Colon (tissue), 2 donors: ENCODE results near the gene EPHA8.

Source experiments
- FAIRE-seq: peaks from 2 replicates; lab custom pipeline; 2012; peaks lifted over from hg19 to GRCh38; lab: Jason Lieb, UNC
- donor health status: control.
- donor health status: control.

Gene EPHA8

DNA sequence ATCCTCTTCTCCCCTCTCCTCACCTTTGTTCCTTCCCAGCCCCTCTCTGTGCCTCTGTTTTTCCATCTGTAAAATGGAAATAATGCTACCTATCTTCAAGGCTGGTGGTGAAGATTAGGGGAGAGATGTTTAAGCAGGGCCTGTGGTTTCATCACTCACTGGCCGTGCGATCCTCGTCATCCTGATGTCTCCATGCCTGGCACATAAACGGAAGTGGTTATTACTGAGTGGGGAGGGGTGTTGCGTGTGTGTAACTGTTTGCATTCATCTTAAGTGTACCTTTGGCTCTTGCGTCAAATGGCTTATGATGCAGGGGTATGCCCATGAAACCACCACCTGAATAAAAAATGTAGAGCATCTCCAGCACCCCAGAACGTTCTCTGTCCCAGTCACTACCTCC, 56.0 kb downstream of the EPHA8 start:
- no peak for FAIRE-seq

- FAIRE-seq = no peak
Measured at GRCh38 chr1:22619798-22620197, 56.5 kb downstream of the EPHA8 start.

DNA sequence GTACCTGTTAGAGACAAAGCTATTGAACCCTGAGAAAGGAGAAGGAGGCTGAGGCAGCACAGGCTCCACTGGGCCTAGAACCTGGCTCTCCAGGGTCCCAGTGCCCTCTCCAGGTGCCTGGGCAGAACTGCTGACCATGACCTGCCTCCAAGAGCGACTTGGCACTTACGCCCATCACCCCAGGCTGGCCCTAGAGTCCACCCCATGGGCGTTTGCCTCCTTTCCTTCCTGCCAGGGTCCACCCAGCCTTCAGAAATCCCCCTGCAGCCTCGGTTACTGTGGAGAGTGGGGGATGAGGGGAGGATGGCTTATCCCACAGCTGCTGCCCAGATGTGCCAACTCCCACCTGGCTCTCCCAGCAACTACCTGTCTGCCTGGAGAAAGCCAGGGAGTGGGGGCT, 58.5 kb downstream of the EPHA8 start:
- FAIRE-seq = no peak

DNA sequence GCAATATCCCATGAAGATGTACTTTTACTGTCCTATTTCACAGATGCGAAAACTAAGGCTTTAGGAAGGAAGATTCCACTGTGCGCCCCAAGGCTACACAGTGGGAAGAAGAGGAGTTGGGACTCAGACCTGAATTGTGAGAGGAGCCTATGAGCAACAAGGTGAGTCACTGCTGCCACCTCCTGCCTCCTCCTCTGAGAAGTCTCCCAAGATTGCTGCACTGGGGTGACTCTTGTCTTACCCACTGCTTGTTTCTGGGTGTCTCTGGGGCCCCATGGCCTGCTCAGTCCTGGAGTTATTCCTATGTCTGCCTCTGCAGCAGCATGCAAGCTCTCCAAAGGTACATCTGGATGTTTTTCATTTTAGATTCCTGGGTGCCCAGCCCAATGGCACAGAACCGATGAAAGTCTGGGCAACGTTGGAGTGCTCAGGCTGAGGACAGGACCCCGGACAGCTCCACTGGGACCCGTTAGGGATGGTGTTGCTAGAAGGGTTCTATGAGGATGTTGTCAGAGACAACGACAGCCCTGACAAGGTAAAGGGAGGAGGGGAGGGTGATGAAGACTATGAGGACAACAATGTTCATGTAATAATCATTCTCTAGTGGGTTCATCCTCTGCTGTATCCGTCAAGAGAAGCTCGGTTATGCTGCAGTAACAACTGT, 62.1 kb downstream of the EPHA8 start:
- FAIRE-seq = no peak

DNA sequence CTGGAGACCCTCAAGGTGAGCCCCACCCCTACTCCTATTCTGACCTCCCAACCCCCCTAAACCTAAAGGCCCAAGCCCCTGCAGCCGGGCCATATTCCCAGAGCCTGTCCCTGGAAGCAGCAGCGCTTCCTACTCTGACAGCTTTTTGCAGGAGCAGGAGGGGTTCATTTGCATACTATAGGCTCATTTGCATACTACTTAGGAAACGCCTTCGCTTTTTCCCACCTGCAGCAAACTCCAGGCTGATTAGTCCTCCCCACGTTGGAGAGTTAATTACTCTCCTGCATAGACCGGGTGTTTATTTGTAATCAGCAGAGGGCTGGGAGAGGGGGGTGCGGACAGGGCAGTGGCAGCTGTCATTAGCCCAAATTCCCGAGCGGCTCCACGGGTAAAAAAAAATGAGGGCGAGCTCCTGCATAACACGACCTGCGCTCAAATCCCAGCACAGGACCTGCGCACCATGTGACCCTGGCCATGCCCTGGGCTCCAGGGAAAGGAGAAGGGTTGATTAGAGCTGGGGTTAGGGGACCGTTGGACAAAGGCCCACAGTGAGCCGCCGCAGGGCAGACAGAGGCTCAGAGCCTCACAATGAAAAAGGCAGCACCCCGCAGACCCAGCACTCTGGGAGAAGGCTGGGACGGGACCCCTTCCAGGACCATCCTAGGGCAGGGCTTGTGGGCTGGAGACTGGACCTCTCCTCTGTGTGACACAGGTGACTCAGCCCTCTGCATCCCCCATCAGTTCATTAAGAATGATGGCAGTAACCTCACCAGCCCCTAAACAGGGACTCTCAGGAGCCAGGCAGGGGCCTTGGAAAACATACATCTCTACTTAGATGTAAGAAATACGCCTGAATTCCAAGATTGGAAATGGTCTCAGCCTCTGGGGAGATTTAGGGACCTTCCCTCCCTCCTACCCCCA, 63.2 kb downstream of the EPHA8 start:
- no peak for FAIRE-seq

DNA sequence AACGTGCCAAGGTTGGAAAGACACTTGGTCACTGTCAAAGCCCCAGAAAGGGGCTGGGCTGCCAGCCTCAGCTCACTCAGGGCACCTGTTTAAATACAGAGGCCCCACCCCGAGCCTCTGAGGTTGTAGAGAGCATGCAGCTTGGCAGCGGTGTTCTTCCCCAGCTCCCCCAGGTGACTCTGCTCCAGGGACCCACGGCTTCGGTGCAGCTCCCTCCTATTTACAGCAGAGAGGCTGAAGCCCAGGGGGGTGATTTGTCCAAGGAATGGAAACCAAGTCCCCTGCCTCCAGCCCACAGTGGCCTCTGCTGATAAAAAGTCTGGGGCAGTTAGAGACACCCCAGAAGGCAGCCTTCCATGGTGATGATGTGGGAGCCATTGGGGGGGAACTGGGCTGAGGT, 64.0 kb downstream of the EPHA8 start:
- no peak for FAIRE-seq

DNA sequence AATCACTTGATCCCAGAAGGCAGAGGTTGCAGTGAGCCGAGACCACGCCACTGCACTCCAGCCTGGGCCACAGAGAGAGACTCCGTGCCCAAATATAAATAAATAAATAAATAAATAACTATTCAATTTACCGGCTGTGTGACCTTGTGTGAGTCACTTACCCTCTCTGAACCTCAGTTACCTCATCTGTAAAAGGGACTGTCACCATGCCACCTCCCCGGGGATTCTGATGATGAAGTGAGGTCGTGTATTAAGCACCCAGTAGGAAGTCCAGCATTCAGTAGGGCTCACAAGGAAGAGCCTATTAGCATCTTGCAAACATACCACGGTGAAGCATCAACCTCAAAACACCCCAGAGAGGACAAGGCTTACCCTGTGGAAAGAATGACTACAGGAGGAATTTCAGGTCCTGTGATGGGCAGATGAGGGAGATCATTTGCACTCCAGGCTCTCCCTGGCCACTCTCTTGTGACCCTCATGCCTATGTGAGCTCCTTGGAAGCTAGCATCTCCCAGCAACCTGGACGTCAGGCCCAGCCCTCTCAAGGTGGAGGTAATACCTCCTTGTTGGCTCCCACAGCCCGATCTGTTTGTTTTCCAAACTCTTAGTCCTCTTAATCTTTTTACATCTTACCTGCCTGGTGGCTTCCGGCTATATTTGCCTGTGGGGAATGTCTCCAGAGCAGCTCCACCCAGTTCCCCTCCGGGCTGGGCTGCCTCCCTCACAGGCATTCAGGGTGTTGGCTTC, 65.6 kb downstream of the EPHA8 start:
- no peak for FAIRE-seq

DNA sequence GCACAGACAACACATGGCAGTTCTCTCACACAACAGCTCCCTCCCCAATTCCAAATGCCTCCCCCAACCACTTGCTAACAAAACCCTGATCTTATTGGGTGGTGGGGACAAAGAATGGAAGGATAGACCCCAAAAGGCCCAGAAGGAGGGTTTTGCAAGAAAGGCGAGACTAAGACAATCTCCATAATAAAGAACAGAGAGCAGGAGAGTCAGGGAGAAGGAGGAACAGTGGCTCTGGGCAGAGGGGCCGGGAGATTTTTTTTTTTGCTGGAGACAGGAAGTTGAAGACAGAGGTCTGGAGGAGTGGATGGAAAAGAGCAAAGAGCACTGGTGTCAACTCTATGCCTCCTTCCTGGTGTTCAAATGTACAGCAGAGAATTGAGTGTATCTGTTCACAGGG, 66.6 kb downstream of the EPHA8 start:
- no peak for FAIRE-seq

GRCh38 chr1:22633697-22634463, 70.6 kb downstream of the EPHA8 start:
- no peak for FAIRE-seq

GRCh38 chr1:22635436-22635835, 72.1 kb downstream of the EPHA8 start:
- no peak for FAIRE-seq

DNA sequence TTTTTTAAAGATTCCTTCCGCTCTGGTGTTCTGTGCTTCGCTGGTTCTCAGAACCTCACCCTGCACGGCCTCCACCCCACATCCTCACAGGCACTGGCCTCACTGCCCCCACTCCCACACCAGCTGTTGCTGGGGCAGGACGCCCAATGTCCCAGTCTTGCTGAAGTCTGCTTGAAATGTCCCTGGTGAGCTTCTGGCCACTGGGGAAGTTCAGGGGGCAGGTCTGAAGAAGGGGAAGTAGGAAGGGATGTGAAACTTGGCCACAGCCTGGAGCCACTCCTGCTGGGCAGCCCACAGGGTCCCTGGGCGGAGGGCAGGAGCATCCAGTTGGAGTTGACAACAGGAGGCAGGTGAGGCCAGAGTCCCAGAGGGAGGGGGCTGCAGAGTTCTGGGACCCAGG, 73.1 kb downstream of the EPHA8 start, which contains the start of gene C1QA:
TSS of gene C1QA (plus strand) at position 276 of the 400 bp plus-strand sequence. CDS start 989 bp downstream, outside the sequence.
- FAIRE-seq = no peak

DNA sequence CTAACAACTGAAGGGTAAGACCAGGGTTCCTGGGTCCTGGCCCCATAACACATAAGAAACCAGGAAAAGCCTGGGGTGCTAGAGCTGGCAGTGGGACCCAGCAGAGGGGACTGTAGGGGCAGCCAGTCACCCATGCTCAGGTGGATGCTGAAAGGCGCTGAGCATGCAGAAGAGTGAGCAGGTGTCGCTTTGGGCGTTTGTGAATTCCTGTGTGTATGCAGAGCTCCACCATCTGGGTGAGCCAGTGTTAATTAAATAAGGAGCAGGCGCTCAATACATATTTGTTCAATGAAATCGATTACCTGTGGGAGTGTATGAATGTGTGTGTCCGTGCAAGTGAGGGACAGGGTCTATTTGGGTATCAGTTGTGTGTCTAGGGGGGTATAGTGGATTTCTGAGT, 73.6 kb downstream of the EPHA8 start:
- FAIRE-seq = no peak

- FAIRE-seq = no peak
Measured at GRCh38 chr1:22637907-22638445, 74.7 kb downstream of the EPHA8 start.

DNA sequence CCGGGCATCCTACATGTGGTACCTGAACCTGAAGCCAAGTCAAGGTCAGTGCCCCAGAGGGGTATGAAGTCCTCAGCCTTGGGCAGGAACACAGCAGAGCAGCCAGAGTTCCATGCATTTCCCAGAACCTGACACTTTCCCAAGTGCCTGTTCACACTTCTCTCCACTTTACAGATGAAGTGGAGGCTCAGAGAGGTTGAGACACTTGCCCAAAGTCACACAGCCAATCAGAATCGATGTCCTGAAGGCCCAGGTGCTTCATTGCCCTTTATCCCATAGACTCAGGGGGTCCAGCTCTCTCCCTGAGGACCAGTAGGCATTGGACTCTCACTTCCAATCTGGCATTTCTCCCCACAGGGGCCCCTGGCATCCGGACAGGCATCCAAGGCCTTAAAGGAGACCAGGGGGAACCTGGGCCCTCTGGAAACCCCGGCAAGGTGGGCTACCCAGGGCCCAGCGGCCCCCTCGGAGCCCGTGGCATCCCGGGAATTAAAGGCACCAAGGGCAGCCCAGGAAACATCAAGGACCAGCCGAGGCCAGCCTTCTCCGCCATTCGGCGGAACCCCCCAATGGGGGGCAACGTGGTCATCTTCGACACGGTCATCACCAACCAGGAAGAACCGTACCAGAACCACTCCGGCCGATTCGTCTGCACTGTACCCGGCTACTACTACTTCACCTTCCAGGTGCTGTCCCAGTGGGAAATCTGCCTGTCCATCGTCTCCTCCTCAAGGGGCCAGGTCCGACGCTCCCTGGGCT, 75.4 kb downstream of the EPHA8 start:
- FAIRE-seq = no peak

- FAIRE-seq = no peak
Measured at GRCh38 chr1:22639286-22639685, 76.0 kb downstream of the EPHA8 start.

- FAIRE-seq = no peak
Measured at GRCh38 chr1:22641247-22641646, 78.0 kb downstream of the EPHA8 start.

- no peak for FAIRE-seq
Measured at GRCh38 chr1:22641906-22642636, 78.8 kb downstream of the EPHA8 start.

- FAIRE-seq = no peak
Measured at GRCh38 chr1:22643381-22643780, 80.1 kb downstream of the EPHA8 start, which contains the start of gene C1QC. Gene C1QC, plus strand, starts transcription at chr1:22643633. Its CDS starts 391 bp downstream, at chr1:22644024.

DNA sequence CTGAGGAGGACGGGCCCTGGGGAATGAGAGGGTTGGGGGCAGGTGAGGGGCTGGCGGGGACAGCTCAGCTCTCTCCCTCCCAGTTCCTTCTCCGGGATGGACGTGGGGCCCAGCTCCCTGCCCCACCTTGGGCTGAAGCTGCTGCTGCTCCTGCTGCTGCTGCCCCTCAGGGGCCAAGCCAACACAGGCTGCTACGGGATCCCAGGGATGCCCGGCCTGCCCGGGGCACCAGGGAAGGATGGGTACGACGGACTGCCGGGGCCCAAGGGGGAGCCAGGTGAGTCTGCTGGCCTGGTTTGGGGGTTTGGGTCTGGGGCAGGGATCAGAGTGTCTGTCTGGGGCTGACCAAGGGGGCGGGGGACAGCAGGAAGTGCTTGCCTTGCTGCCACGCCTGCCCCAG, 80.6 kb downstream of the EPHA8 start:
- no peak for FAIRE-seq

DNA sequence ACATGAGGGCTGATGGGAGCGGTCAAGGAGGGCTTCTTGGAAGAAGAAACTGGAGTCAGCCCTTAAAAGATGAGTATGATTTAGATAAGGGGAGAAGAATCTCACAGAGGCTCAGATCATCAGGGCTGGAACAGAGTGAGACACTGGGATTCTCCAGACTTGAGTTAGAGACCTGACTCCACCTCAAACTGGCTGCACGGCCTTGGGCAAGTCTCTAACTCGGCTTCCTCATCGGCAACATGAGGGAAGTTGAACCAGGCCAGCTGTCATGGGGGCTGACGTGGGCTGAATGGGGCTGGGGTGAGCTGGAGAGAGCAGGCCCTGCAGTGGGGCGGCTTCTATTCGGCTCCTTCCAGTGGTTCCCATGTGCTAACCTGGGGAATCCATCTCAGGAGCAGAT, 82.6 kb downstream of the EPHA8 start:
- FAIRE-seq = no peak
